Bronchial epithelial cell (primary cell): Measurements from ENCODE around the gene NOPCHAP1. TPM values are rescaled to one million over a fixed set of nuclear protein-coding genes. Genes with fewer than 3 reads are reported as not detected.
"Not testable (repeated sequence)": the region's sequence is repeated elsewhere in the genome, so short reads cannot be mapped to it uniquely, and the experiment has no call there.

ENCODE experiments used
- DNase-seq: peaks from one replicate; pipeline ENCODE4 v3.0.0-alpha.2; 2010; ENCODE audit warnings: low read depth
- FAIRE-seq: peaks from 2 replicates; lab custom pipeline; 2011; peaks lifted over from hg19 to GRCh38; lab: Jason Lieb, UNC
- H3K27me3 ChIP-seq: 2 replicates; pipeline ENCODE4 v1.5.1; 2011; ENCODE audit warnings: low read length; ENCODE audit not compliant: control insufficient read depth, insufficient read depth
- H3K36me3 ChIP-seq: 2 replicates; pipeline ENCODE4 v1.5.1; 2011; ENCODE audit warnings: low read length; ENCODE audit not compliant: control insufficient read depth, insufficient read depth
- H3K4me3 ChIP-seq: 2 replicates; pipeline ENCODE4 v1.5.1; 2011; ENCODE audit warnings: mild to moderate bottlenecking, low read depth, low read length, control low read depth
- CTCF ChIP-seq: IDR thresholded peaks from 2 replicates; pipeline ENCODE4 v1.5.1; 2011; ENCODE audit warnings: mild to moderate bottlenecking, moderate library complexity, low read length, control low read depth, inconsistent platforms; ENCODE audit not compliant: insufficient read depth, severe bottlenecking
- total RNA-seq: library from RNA; depleted of rRNA; stranded (reverse); fragments of >200 nt; gene quantifications from 2 replicates; pipeline ENCODE4 v1.2.1, GENCODE V29; 2014

The NOPCHAP1 gene
- total RNA-seq, 1 donor from 2014 or later: 4.5 TPM

DNA sequence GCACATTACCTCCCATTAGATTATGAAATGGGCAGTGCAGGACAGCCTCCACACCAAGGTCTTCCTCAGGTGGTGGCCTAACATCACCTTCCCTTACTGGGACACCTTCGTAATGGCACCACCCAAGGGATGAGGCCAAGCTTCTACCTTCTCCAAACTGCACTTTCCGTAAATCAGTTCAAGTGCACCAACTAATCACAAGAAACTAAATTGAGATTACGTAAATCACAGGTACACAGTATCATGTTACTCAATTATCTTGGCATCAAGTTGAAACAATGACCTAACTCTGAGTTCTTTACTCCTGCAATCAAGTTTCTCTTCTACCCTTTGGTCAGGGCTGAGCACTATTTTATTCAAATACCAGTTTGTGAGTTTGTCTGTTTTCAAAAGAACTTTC lies 41.9 kb upstream of the NOPCHAP1 start:
- no peak for FAIRE-seq

GRCh38 chr12:104948716-104949115 lies 37.4 kb upstream of the NOPCHAP1 start:
- not testable (repeated sequence) for H3K36me3 ChIP-seq

More for the DNA sequence above, 41.9 kb upstream of the NOPCHAP1 start:
- Histone ChIP-seq H3K27me3 (no peaks in the 10 kb centered on the region), H3K36me3 (no peaks in the 10 kb centered on the region), H3K4me3 (no peak overlapping the region)
- DNase-seq: peak; percentile 83
- TF ChIP-seq CTCF: no peak

DNA sequence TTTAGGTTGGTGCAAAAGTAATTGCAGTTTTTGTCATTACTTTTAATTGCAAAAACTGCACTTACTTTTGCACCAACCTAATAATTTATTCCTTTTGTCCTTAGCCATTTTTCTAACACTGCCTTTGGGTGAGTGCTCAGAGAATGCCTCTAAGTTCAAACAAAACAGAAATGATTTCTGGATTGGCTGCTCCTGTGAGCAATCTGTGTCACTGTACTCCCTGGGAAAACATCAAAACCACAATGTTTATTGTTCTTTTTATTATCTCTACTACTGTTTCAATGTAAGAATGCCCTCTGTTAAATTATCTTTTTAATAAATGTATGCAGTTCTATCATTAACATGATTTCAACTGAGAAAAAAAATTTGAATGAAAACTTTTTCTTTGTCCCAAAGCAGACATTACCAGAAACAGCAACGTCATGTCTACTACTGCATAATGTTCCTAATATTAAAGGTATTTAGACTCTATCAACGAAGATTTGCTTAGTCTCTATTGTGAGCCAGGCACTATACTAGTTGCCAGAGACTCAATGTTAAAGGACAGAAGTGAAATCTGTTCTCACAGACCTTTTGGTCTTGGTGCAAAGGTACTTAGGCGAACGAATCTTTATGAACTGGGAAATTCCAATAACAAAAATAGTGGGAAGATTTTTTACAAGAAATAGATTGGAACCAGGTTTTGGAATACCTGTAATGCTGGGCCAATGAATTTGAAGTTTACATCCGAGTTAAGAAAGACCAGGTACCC lies 34.2 kb upstream of the NOPCHAP1 start:
- Histone ChIP-seq H3K4me3 (no peak overlapping the region), H3K36me3 (no peaks in the 10 kb centered on the region), H3K27me3 (no peaks in the 10 kb centered on the region)
- no peak for FAIRE-seq
- TF ChIP-seq CTCF: no peak
- DNase-seq: no peak

More at GRCh38 chr12:104948716-104949115, 37.4 kb upstream of the NOPCHAP1 start:
- H3K4me3 ChIP-seq, DNase-seq, H3K27me3 ChIP-seq, FAIRE-seq: not testable (repeated sequence)

DNA sequence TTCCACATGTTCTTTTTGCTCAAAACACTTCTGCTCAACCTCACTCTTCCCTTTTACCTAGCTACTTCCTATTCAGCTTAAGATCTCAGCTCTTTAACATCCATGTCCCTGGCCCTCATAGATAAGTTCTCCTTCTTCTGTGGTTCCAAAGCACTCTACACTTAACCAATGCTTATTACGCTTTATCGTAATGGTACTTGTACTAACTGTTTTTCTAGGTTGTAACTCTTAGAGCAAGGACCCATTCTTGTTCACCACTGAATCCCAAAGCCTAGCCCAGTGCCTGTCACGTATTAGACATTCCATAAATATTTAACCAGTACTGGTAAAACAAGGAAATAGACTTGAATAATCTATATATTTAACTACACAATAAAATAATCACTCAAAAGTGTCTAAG lies 33.3 kb upstream of the NOPCHAP1 start:
- TF ChIP-seq CTCF: no peak
- FAIRE-seq: no peak

GRCh38 chr12:104953323-104953722 lies 32.8 kb upstream of the NOPCHAP1 start:
- Histone ChIP-seq H3K4me3 (no peak overlapping the region), H3K27me3 (no peaks in the 10 kb centered on the region), H3K36me3 (no peaks in the 10 kb centered on the region)
- DNase-seq (no peak), FAIRE-seq (no peak)
- no peak for TF ChIP-seq CTCF

More for the DNA sequence above, 33.3 kb upstream of the NOPCHAP1 start:
- H3K27me3 ChIP-seq: no peaks in the 10 kb centered on the region
- DNase-seq: no peak
- H3K36me3 ChIP-seq: no peaks in the 10 kb centered on the region
- H3K4me3 ChIP-seq: no peak overlapping the region

DNA sequence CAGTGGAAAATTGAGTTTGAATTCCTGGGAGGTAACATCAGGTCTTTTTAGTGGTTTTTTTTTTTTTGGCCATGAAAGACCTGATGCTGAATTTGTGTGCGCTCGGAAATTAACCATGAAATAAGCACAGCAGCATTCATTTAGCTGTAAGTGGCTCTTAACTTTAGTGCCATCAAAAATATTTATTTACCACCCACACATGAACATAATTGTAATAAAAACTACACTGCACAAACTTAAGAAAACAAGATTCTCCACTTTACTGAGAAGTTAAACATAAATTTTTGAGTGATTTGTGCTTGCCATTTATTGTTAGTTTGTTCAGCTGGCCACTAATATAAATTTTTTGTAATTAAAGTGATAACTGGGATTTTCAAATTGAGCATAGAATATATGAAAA lies 30.4 kb upstream of the NOPCHAP1 start:
- DNase-seq (no peak), FAIRE-seq (no peak)
- no peak for TF ChIP-seq CTCF
- Histone ChIP-seq H3K36me3 (no peaks in the 10 kb centered on the region), H3K27me3 (no peaks in the 10 kb centered on the region), H3K4me3 (no peak overlapping the region)
